GM12878 (cell line): Measurements from ENCODE around the gene MESD. TPM values are rescaled to one million over a fixed set of nuclear protein-coding genes. Genes with fewer than 3 reads are reported as not detected.

ENCODE experiments used
- CREB1 ChIP-seq: IDR thresholded peaks from 2 replicates; pipeline ENCODE4 v1.6.1; 2012; ENCODE audit warnings: low read depth, mild to moderate bottlenecking, inconsistent platforms
- CREM ChIP-seq: IDR thresholded peaks from 2 replicates; pipeline ENCODE4 v1.6.1; 2014; ENCODE audit warnings: antibody characterized with exemption, low read depth
- EGR1 ChIP-seq, 2 experiments: IDR thresholded peaks; 1 replicate in 1 of 2; 2 replicates in 1 of 2; pipeline ENCODE4 v1.6.1; 2011 to 2012; ENCODE audit warnings: low read depth in 2 of 2, low read length in 2 of 2, borderline replicate concordance in 1 of 2, mild to moderate bottlenecking in 1 of 2, moderate library complexity in 1 of 2
- TCF3 ChIP-seq: IDR thresholded peaks from 2 replicates; pipeline ENCODE4 v1.6.1; 2012; ENCODE audit warnings: low read depth, mild to moderate bottlenecking, low read length, borderline replicate concordance; ENCODE audit not compliant: insufficient read depth
- polyA plus RNA-seq, 11 experiments: library from polyadenylated mRNA; depleted of rRNA in 4 of 11; unstranded in 6 of 11; stranded (reverse) in 5 of 11; fragments of >200 nt; fragmentation: Nextera tagmentation in 4 of 11; fragmentation: Illumina TruSeq in 1 of 11; extraction: Ambion mirVana in 4 of 11; extraction: Trizol in 1 of 11; gene quantifications; 1 replicate in 1 of 11; 2 replicates in 10 of 11; pipeline versions ENCODE4 v1.2.1 to v1.2.3, GENCODE V29; 2011 to 2016; ENCODE audit warnings: inconsistent platforms in 2 of 11, missing spikeins in 2 of 11, low read depth in 1 of 11
- total RNA-seq, 4 experiments: library from RNA; depleted of rRNA in 3 of 4; stranded (reverse); fragments of >200 nt in 3 of 4; fragmentation: Illumina TruSeq in 1 of 4; extraction: Trizol in 1 of 4; gene quantifications; 2 replicates each; pipeline versions ENCODE4 v1.2.1 to v1.2.3, GENCODE V29; 2013 to 2021
- TF ChIP-seq, protein P1 (sequence below): fragments of 450-650 bp; formaldehyde crosslinking; IDR thresholded peaks from 2 replicates; pipeline ENCODE4 v1.5.0; 2022; ENCODE audit warnings: mild to moderate bottlenecking, missing genetic modification characterization
- TF ChIP-seq, protein P2 (sequence below): IDR thresholded peaks from 2 replicates; pipeline ENCODE4 v1.6.1; 2012; ENCODE audit warnings: low read depth, low read length, improper control_type of control experiment
- TF ChIP-seq, protein P3 (sequence below): fragments of 450-650 bp; formaldehyde crosslinking; IDR thresholded peaks from 2 replicates; pipeline ENCODE4 v1.4.0; 2020; ENCODE audit warnings: mild to moderate bottlenecking, moderate library complexity

The MESD gene
- total and polyA plus RNA-seq, 10 of the 15 experiments (the other 5 are each of a cell fraction or from before 2014, with no cell fraction given): 10.2 to 39.8 (median 20.9) TPM

DNA sequence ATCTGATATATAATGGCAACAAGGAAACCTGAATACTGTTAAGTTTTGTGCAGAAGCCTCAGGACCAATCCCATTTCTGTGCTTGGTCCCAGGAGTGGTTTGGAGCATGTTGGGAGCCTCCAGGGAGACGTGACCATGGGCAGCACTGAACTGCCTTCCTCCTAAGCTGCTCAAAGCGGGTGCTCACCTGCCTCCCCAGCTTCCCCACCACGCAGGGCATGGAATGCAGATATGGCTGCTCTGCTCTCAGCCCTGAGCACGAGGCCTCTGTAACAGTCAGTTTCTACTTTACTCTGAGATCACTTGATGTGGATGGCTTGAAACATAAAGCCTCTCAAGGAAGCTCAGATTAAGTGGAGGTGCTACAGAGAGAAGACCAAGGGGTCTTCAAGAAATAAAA, 49.3 kb downstream of the MESD start (continued):
- TF ChIP-seq, protein P1, sequence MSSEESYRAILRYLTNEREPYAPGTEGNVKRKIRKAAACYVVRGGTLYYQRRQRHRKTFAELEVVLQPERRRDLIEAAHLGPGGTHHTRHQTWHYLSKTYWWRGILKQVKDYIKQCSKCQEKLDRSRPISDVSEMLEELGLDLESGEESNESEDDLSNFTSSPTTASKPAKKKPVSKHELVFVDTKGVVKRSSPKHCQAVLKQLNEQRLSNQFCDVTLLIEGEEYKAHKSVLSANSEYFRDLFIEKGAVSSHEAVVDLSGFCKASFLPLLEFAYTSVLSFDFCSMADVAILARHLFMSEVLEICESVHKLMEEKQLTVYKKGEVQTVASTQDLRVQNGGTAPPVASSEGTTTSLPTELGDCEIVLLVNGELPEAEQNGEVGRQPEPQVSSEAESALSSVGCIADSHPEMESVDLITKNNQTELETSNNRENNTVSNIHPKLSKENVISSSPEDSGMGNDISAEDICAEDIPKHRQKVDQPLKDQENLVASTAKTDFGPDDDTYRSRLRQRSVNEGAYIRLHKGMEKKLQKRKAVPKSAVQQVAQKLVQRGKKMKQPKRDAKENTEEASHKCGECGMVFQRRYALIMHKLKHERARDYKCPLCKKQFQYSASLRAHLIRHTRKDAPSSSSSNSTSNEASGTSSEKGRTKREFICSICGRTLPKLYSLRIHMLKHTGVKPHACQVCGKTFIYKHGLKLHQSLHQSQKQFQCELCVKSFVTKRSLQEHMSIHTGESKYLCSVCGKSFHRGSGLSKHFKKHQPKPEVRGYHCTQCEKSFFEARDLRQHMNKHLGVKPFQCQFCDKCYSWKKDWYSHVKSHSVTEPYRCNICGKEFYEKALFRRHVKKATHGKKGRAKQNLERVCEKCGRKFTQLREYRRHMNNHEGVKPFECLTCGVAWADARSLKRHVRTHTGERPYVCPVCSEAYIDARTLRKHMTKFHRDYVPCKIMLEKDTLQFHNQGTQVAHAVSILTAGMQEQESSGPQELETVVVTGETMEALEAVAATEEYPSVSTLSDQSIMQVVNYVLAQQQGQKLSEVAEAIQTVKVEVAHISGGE (CRISPR knock-in tag): no peak
- TF ChIP-seq EGR1 (IDR thresholded peaks at IDR 0.05; ENCODE audit: borderline replicate concordance in 1 of 2, low read depth in 2 of 2, low read length in 2 of 2) (no peak), CREB1 (no peak), CREM (no peak), TCF3 (no peak)
- TF ChIP-seq, protein P2, sequence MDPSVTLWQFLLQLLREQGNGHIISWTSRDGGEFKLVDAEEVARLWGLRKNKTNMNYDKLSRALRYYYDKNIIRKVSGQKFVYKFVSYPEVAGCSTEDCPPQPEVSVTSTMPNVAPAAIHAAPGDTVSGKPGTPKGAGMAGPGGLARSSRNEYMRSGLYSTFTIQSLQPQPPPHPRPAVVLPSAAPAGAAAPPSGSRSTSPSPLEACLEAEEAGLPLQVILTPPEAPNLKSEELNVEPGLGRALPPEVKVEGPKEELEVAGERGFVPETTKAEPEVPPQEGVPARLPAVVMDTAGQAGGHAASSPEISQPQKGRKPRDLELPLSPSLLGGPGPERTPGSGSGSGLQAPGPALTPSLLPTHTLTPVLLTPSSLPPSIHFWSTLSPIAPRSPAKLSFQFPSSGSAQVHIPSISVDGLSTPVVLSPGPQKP: no peak
- TF ChIP-seq, protein P3, sequence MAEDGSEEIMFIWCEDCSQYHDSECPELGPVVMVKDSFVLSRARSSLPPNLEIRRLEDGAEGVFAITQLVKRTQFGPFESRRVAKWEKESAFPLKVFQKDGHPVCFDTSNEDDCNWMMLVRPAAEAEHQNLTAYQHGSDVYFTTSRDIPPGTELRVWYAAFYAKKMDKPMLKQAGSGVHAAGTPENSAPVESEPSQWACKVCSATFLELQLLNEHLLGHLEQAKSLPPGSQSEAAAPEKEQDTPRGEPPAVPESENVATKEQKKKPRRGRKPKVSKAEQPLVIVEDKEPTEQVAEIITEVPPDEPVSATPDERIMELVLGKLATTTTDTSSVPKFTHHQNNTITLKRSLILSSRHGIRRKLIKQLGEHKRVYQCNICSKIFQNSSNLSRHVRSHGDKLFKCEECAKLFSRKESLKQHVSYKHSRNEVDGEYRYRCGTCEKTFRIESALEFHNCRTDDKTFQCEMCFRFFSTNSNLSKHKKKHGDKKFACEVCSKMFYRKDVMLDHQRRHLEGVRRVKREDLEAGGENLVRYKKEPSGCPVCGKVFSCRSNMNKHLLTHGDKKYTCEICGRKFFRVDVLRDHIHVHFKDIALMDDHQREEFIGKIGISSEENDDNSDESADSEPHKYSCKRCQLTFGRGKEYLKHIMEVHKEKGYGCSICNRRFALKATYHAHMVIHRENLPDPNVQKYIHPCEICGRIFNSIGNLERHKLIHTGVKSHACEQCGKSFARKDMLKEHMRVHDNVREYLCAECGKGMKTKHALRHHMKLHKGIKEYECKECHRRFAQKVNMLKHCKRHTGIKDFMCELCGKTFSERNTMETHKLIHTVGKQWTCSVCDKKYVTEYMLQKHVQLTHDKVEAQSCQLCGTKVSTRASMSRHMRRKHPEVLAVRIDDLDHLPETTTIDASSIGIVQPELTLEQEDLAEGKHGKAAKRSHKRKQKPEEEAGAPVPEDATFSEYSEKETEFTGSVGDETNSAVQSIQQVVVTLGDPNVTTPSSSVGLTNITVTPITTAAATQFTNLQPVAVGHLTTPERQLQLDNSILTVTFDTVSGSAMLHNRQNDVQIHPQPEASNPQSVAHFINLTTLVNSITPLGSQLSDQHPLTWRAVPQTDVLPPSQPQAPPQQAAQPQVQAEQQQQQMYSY (CRISPR knock-in tag): no peak
